GM19023 (cell line): ENCODE results near the gene CCDC152.

Experiments
- ATAC-seq: cut with Tn5 transposase; IDR thresholded peaks from one replicate; pipeline ENCODE4 v1.9.1; 2021; ENCODE audit warnings: mild to moderate bottlenecking, moderate library complexity; ENCODE audit not compliant: unreplicated experiment

The CCDC152 gene

GRCh38 chr5:42779083-42779482 is 22.5 kb downstream of the CCDC152 start:
- no peak for ATAC-seq

DNA sequence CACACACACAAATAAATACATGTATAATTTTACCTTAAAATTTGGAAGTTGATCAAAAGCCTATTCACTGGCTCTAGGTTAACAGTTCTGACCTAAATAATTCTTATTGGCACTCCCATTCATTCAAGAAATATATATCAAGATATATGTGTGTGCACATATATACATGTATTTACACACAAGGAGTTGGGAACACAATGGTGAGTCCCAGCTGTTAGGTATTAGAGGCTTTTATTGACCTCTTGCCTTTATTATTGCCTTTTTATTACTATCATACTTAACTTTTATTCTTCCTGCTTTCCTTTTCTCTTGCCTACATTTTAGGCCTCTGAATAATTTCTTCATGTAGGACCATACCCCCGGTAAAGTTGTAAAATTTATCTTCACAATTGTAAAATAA is 25.0 kb downstream of the CCDC152 start:
- ATAC-seq = no peak

GRCh38 chr5:42784132-42784531 is 27.5 kb downstream of the CCDC152 start:
- ATAC-seq = no peak

- no peak for ATAC-seq
Measured at GRCh38 chr5:42785756-42786155, 29.1 kb downstream of the CCDC152 start.

GRCh38 chr5:42787073-42787472 is 30.5 kb downstream of the CCDC152 start:
- no peak for ATAC-seq

DNA sequence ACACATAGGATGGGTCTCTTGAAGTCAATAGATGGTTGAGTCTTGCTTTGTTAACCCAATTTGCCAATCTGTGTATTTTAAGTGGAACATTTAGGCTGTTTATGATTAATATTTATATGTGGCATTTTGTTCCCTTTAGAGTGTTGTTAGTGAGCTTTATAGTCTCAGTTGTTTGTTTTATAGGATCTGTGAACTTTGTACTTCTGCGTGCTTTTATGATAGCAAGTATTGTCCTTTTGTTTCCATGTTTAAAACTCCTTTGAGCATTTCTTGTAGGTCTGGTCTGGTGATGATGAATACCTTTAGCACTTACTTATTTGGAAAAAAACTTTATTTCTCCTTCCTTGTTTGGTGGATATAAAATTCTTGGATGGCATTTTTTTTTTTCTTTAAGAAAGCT is 31.2 kb downstream of the CCDC152 start:
- no peak for ATAC-seq

DNA sequence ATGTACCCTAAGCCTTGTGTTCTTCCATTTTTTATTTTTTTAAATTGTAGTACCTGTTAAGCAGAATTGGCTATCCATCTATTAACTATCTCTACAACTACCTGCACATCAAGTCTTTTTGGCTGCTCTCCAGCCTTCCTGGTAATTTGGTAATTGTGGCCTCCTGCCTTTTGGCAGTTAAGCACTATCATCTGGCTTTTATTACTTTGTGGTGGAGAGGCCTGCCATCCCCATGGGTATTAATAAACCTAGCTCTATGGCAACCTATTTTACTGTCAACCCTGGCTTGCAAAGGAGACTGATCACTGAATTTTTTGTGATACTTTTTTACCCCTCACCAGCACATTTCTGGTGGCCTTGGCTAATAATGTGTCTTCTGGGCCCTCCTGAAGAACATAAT is 34.5 kb downstream of the CCDC152 start:
- ATAC-seq = no peak

GRCh38 chr5:42798284-42799240 is 41.9 kb downstream of the CCDC152 start:
- ATAC-seq = no peak

DNA sequence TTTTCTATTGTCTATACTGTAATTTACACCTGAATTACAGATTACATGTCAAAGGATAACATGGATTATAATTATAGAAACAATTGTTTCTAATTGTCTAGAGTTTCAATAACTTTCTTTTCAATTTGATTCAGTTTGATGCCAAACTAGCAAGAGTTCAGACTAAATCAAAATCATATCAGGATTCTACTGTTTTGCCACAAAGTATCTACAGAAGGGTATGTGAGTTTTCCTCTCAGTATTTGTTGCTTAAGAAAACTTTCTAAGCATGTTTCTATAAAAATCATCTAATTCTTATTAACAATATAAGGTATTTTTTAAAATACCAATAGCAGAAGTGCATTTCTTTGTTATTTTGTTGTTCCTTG is 42.6 kb downstream of the CCDC152 start:
- ATAC-seq = no peak

DNA sequence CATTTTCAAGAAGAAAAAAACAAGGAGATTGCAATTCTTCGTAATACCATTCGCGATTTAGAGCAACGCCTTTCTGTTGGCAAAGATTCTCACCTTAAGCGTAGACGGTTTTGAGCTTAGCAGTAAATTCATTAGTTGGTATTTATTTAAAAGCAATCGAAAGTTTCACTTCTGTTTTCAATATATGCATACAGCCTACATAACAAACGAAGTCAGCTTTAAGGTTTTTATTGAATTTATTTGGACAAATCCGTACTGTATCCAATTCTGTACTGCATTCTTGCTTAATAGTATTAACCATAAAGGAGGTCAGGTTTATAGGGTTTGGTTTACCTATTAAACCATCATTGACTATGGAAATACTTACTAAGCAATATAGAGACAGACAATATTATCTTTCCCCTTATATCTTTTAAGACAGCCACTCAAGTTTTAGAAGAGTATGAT is 43.1 kb downstream of the CCDC152 start:
- ATAC-seq = no peak

DNA sequence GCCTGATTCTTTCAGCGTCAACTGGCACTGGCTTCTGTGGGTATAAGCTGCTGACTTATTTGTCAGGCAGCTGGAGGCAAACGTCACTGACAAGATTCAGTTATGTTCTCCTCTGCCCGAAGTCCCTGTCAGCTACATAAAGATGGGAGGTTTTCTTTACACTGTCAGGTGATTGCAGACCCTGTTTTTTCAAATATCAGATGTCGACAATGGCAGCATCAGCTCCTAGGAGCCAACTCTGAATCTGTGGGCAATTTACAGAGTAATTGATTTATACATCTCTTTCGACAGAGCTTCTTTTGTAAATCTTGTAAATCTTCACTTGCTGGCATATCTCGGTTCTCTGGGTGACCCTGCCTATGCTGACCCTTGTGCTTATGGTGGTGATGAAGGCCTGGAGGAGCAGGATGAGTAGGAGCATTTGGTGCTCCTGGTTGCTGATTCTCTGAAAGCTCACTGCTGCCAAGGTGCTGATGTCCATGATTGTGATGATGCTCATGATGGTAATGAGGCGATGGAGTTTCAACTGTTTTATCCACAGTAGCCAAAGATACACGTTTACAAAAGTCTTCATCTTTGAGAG is 44.2 kb downstream of the CCDC152 start:
- no peak for ATAC-seq

DNA sequence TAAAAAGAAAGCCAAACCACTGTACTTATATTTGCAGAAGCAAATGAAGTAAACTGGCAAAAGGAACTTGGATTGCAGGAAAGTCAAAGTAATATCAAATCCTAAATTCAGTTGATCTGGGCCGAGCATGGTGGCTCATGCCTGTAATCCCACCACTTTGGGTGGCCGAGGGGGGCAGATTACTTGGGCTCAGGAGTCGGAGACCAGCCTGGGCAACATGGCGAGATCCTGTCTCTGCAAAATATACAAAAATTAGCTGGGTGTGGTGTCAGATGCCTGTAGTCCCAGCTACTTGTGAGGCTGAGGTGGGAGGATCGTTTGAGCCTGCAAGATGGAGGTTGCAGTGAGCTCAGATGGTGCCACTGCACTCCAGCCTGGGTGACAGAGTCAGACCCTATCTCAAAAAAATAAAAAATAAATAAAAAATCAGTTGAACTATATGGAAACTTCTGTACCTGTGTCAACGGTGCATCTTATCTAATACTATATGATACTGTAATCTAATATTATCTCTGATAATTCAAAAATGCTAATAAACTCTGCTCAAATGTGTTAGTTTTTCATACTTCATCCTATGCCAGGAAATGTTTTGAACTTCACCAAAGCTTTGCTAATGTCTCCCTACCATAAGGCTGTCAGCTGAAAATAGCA is 45.0 kb downstream of the CCDC152 start:
- ATAC-seq = no peak

DNA sequence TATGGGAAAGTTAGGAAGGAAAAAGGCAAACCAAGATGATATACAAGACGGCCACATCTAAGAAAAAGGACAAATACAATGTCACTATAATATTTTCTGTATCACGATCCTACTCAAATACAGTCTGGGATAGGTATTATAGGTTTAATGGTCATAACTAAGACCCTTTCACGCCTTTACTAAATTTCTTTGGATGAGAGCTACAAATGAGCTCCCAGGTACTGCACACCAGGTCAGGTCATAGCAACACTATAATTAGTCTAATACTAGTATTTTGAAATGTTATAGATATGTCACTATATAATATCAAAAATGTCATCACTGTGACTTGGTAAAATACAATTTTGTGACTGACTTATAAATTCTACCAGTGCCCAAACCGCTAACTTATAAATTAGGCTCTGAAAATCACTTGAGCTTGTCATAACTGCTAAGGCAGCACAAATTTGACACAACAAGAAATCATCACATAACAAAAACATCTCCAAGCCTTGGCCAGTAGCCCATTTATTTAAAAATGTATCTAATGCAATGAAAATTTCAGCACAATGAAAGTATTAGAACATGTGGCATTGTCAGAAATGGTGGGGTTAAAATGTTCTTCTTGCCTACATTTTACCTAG is 48.2 kb downstream of the CCDC152 start:
- no peak for ATAC-seq

DNA sequence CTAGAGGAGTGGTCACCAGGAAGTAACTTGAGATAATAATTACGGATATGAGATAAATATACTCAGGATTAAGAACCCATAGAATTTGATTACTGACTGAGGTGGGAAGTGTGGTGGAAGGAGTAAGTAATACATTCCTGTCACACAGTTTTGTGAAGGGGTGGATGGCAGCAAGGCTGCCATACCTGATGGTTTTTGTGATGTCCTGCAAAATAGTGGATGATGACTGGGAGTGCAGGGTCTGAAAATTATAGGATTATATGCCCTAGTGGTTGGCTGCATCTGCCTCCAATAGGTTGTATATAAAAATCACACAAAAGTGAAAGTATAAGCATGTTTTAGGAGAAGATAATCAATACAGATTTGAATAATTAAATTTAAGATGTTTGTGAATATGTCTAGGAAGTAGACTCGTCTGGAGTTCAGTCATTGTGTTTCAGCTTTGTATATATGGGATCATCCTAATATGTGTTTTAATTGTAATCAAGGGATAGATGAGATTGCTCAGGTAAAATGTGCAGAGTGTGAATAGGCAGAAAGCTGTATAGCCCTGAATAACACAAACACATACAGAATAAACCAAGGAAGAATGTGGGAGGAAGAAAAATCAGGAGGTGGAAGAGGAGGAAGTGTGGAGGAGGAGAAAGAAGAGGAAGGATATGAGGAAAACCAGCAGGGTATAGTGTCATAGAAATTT is 49.5 kb downstream of the CCDC152 start:
- ATAC-seq = no peak

DNA sequence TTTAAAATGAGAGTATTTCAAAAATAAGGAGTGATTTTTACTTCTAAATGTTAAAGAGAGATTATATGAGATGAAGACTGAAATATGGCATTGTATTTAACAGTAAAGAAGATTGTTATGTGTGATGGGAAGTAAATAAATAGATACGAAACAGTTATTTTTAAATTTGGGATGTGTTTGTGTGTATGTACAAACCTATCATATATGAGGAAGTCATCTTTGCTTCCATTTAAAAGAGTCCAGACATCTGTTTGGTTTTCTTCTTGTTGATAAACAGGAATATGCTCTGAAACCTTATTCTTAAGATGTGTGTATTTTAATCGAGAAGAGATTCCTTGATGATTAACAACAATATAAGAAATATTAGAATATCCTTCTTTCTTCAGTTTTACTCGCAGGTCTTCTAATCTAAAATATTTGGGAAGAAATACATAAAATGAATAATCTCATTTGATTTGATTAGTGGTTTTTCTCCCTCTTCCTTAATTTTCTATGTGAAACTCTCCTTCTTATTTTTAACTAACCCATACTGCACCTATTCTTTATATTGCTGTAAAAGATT is 50.2 kb downstream of the CCDC152 start:
- ATAC-seq = no peak

GRCh38 chr5:42807722-42808447 is 51.3 kb downstream of the CCDC152 start:
- no peak for ATAC-seq

DNA sequence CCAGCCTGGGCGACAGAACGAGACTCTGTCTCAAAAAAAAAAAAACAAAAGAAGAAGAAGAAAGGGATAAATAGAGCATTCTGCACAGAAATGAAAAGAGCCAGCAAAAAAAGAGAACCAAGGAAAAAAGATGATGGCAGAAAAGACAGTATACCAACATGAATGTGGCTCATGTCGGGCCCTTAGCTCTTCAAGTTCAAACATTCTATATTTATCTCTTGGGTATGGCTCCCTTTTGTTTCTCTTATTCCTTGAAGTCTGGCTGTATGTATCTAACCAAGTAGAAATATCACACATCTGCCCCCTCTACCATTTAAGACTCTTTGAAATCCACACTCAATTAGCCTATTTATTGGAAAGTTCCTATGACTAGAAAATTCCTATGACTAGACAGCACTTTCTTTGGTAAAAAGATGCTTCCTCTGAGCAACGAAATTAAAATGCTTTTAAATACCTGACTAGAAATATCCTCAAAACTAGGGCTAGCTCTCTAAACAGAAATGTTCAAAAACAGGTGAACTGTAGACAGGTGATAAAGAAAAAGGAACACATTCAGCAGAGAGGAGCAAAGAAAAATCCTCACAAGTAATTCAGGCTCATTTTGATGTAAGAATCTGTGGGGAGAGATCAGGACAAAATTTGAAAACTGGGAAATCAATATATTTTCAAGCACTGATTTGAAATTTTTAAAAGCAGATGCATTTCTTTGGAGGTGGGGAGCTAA is 52.4 kb downstream of the CCDC152 start:
- no peak for ATAC-seq

DNA sequence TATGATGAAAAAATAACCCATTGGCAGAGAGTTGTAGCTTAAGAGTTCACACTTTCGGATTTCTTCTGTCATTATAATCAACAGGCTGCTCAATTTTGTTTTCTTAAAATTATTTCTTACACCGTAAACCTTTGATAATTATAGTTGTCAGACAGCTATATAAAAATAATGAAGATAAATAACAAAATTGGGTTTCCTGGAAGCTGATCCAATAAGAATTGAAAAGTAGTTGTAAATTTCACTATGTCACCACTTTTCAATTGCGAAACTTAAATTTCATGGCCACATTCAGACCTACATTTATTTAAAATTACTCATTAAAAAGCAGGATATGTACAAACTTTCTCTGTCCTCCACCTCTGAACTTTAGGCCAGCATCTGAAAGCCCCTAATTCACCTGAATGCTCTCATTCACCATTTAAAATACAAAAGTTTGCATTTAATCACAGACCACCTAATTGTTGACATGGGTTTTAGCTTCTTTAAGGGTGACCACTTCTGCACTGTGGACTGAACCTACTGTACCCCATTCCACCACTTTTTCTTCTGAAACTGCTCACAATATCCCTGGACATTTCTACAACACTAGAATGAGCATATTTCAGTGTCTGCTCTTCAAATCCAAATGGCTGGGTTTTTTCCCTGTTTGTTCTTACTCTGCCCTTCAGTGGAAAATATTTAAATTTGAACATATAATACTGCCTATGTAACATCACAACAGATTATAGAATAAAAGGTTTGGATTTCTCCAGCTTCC is 54.4 kb downstream of the CCDC152 start:
- no peak for ATAC-seq
